OCI-M2 (cell line): ENCODE results near the gene SLC34A3.

ENCODE experiments used
- DNase-seq: peaks from one replicate; lab custom pipeline; 2025; ENCODE audit not compliant: unreplicated experiment; lab: John Stamatoyannopoulos, UW

SLC34A3 gene

DNA sequence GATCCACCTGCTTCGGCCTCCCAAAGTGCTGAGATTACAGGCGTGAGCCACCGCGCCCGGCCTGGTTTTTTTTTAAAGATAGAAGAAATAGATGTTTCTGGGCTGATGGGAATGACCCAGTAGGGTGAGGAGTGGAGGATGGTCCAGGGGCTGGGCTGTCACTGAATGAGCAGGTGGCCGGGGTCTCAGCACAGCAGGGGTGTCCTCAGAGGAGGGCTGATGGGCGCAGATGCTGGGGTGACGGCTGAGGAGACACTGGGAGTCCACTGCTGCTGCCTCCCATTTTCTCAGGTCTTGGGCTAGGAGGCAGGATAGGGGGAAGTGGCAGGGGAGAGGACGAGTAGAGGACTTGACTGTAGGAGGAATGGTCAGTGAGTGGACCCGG lies 44.5 kb downstream of the SLC34A3 start:
- no peak for DNase-seq

DNA sequence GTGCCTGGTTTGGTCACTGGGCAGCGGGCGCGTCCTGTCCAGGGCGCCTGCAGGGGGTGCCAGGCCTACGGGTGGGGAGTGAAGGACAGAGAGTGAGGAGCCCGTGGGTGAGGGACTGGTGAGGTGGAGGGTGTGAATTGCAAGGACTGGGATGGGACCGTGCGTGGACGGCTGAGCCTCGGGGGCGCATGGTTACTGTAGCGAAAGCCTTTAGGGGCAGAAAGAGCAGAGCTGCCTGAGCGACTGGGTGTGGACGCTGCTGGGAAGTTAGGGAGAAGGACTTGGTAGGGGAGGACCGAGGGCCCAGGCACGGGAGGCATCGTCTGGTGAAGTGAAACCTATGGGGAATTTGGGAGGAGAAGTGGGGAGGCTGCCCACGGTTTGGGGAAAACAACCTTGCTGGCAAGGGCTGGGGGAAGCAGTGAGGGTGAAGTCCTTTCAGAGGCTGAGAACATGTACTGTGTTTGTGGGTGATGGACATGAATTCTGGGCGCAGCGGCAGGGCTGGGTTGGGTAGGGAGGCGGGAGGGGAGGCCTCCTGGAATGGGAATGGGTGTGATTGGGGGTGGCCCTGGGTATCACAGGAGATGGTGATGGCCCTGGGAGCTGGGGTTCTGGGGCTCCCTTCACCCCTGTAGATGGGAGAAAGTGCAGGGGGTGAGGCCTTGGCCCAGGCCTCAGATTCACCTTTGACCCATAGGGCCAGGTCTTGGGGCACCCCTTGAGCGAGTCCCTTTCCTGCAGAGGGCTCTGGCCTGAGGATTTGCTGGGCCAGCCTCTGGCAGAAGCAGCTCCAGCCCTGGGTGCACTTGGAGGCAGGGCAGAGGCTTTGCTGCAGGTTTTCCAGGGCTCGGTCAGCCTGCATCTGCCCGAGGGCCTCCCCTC lies 45.1 kb downstream of the SLC34A3 start:
- DNase-seq, result no peak

- DNase-seq, result no peak
Measured at GRCh38 chr9:137276473-137277328, 46.0 kb downstream of the SLC34A3 start.

- no peak for DNase-seq
Measured at GRCh38 chr9:137277329-137278041, 46.8 kb downstream of the SLC34A3 start, which contains the start of gene TOR4A. Gene TOR4A (plus strand): TSS chr9:137277726. CDS start chr9:137278690, 964 bp downstream.

DNA sequence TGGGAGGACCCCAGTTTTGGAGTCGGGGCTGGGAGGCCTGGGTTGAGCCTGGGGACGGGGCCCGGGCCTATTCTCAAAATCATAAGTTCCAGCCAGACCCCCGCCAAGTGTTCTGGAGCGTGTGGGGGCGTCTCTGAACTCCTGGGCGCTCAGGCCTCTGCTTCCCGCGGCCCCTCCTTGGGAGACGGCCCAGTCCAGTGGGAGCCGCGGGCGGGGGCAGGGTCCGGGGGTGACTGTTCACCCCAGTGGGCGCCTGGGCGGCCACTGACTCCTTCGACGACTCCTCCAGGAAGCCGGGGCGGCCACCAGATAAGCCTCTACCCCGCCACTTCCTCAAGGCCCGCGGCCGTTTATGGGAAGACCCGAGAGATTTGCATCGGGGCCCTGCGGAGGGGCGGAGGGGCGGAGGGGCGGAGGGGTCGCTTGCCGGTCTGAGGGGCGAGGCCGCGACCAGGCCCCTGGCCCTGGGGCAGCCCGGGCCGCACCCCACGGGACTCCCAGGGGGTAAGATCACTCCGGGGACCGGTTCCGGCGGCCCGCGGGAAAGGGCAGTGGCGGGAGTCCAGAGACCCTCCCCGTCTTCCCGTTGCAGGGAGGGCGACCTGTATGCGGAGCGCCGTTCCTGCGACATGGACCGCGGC lies 47.5 kb downstream of the SLC34A3 start:
- DNase-seq, result no peak

DNA sequence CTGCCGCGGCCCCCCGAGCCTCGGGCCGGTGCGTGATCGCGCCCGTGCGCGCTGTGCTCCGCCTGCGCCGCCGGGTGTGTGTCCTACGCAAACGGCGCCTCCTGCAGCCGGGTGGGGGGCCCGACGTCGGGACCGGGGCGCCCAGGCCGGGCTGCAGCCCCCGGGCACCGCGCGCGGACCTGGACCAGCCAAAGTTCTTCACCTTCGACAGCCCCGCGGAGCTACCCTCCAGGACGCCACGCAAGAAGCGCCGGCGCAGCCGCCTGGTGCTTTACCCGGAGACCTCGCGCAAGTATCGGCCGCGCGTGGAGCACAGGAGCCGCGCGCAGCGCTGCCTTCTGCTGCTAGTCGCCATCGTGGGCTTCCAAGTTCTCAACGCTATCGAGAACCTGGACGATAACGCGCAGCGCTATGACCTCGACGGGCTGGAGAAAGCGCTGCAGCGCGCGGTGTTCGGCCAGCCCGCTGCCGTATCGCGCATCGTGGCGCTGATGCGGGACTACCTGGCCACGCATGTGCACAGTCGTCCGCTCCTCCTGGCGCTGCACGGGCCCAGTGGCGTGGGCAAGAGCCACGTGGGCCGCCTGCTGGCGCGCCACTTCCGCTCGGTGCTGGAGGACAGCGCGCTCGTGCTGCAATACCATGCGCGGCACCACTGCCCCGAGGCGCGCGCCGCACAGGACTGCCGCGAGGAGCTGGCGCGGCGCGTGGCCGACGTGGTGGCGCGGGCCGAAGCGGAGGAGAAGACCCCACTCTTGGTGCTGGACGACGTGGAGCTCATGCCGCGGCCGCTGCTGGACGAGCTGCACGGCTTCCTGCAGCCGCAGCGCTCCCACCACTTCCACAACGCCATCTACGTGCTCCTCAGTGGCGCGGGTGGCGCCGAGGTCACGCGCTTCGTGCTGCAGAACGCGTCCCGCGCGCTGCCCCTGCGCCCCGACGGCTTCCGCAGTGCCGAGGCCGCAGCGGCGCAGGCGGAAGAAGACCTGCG lies 48.3 kb downstream of the SLC34A3 start:
- no peak for DNase-seq

DNA sequence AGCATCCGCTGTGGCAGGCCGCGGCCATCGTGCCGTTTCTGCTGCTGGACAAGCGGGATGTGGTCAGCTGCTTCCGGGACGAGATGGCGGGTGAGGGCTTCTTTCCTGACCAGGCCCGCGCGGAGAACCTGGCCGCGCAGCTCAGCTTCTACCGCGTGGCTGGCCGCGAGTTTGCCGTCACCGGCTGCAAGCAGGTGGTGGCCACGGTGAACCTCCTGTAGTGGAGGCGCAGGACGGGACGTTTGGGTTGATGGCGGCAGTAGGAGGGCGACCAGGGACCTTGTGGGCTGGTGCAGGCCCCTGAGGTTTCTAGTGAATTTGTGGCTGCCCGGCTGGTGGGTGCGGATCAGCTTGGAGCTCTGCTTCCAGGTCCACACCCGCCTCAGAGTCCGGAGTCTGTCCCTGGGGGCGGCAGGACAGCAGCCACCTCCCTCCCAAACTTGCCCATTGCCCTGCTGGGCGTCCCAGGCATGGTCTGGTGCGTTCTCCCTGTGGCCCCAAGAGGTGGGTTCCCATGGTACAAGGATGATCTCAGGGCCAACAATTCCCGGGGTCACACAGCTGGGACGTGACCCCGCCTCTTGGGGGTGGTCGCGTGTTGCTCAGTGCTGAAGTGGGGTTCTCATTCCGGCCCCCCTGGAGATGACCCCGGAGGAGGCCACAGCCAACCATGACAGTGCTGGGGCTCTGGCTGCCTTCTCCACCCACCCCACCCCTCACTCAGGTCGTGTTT lies 49.2 kb downstream of the SLC34A3 start:
- no peak for DNase-seq

GRCh38 chr9:137280474-137281344 lies 50.0 kb downstream of the SLC34A3 start:
- no peak for DNase-seq

DNA sequence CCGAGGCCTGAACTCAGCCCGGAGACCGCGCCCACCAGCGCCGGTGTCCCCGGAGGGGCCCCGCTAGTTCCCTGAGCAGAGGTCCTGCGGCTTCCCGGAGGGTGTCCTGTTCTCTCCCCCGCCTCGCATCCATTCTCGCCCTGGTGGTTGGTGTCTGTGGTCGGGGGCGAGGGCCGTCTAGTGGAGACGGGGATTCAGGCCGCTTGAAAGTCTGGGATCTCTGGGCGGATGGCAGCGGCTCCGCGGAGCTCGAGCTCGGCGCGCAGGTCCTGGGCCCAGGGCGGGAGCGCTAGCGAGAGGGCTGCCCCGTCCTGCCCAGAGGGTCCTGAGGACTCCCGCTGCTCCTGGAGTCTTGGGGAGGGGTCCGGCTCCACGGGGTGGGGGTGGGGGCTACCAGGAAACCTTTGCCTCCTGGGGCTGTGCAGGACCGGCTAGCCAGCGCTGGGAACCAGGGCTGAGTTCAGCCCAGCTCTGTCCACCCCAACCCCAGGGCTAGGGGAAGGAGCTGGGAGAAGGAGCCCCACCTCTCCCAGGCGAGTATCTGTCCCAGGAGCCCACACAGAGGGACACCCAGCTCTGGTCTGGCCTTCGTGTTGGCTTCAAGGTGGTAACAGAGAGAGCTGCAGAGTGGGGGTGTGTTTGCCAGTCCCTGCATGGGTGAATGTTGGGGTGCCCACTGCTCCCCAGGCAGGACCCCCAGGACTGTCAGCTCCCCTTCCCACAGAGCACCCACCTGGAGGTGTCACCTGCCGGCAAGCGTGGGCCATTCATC lies 50.8 kb downstream of the SLC34A3 start:
- DNase-seq, result no peak
